ENCODE measurements around the gene TMEM86B. TPM values are rescaled to one million over a fixed set of nuclear protein-coding genes. Genes with fewer than 3 reads are reported as not detected.

The TMEM86B gene
- total RNA-seq, 1 experiment from 2014 or later = 9.5 TPM

DNA sequence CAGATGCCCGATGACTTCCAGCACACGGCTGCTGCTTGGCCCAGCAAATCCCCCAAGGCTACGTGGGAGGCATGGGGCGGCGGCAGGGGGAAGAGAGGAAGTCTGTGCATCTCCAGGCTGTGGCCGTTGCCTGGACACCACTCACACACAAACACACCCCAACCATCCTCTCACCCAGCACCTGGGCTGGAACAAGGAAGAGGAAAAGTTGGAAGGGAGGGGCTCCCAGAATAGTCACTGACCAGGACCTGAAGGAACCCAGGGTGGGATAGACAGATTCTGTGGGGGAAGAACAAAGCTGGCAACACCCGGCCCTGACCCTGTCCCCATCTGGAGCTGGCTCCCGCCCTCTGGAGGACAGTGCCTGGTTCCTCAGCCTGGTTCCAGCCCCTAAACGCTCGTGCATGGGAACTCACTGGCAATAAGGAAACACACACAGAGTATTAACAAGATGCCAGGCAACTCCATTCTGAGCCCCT is 19.1 kb upstream of the TMEM86B start:
- H4K20me1 ChIP-seq (ENCODE audit: insufficient read depth, low read depth, low read length) = peaks cover 83% of the 10 kb centered on the region
- no peak for DNase-seq
- peaks cover 15% of the 10 kb centered on the region for H3K4me1 ChIP-seq (ENCODE audit: low read length)
- H3K9me2 ChIP-seq (replicated peaks; ENCODE audit: insufficient read depth, low read length) = no peaks in the 10 kb centered on the region
- H3K4me2 ChIP-seq (ENCODE audit: low read depth, low read length, poor library complexity, severe bottlenecking) = no peak overlapping the region
- no peak overlapping the region for H3K9ac ChIP-seq (ENCODE audit: low read length)
- peaks cover 47% of the 10 kb centered on the region for H3K36me3 ChIP-seq (ENCODE audit: insufficient read depth, low read length)
- no peaks in the 10 kb centered on the region for H3K9me3 ChIP-seq (ENCODE audit: low read length)
- peaks cover 92% of the 10 kb centered on the region for H3K79me2 ChIP-seq (ENCODE audit: low read length)
- no peak overlapping the region for H2AFZ ChIP-seq (ENCODE audit: low read length)
- no peak overlapping the region for H3K27ac ChIP-seq (ENCODE audit: low read length)
- H3K27me3 ChIP-seq (ENCODE audit: low read length) = no peaks in the 10 kb centered on the region
- no peak overlapping the region for H3K4me3 ChIP-seq (ENCODE audit: low read length)

DNA sequence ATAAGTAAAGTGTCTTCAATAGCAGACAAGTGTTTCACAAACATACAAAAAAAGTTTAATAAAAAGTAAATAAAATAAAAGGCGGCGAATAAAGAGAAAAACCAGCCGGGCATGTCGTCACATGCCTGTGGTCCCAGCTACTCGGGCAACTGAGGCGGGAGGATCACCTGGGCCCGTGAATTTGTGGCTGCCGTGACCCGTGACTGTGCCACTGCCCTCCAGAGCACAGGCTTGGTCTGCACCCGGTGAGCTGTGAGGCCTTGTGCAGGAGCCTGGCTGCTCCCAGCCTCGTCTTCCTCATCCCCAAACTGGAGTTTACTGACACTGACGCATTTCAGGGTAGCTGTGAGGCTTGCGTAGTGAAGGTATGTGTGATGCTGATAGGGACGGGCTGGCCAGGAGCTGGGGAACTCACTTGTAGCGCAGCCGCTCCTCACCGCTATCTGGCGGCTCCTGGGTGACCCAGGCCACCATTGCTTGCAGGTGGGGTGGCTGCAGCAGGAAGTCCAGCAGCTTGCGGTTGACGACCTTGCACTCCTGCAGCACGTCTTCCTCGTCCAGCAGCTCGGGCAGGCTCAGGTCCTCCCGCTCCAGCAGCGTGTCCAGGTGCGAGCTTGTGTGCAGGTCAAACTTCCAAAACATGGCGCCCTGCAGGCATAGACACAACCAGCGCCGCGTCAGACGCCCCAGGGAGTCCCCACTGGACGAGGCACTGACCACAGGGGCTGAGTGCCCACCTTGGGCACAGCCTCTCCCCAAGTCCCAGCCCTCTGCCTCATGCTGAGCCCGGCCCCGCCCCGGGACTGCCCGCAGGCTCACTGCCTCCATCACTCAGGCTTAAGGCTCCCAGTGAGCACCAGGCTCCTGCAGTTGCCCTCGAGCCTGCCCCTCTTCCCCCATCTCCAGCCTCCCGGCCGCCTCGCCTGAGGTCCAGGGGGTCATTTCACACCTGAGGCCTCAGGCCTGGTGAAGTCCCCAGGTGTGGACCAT is 18.2 kb upstream of the TMEM86B start:
- Histone ChIP-seq H3K9ac (ENCODE audit: low read length) (no peak overlapping the region), H2AFZ (ENCODE audit: low read length) (no peak overlapping the region), H3K9me3 (ENCODE audit: low read length) (no peaks in the 10 kb centered on the region), H3K4me2 (ENCODE audit: low read depth, low read length, poor library complexity, severe bottlenecking) (no peak overlapping the region), H3K27ac (ENCODE audit: low read length) (no peak overlapping the region), H3K36me3 (ENCODE audit: insufficient read depth, low read length) (peaks cover 51% of the 10 kb centered on the region), H3K4me1 (ENCODE audit: low read length) (peaks cover 6% of the 10 kb centered on the region), H3K9me2 (replicated peaks; ENCODE audit: insufficient read depth, low read length) (no peaks in the 10 kb centered on the region), H3K27me3 (ENCODE audit: low read length) (no peaks in the 10 kb centered on the region), H3K79me2 (ENCODE audit: low read length) (peaks cover 91% of the 10 kb centered on the region), H3K4me3 (ENCODE audit: low read length) (no peak overlapping the region), H4K20me1 (ENCODE audit: insufficient read depth, low read depth, low read length) (peaks cover 89% of the 10 kb centered on the region)
- no peak for DNase-seq

DNA sequence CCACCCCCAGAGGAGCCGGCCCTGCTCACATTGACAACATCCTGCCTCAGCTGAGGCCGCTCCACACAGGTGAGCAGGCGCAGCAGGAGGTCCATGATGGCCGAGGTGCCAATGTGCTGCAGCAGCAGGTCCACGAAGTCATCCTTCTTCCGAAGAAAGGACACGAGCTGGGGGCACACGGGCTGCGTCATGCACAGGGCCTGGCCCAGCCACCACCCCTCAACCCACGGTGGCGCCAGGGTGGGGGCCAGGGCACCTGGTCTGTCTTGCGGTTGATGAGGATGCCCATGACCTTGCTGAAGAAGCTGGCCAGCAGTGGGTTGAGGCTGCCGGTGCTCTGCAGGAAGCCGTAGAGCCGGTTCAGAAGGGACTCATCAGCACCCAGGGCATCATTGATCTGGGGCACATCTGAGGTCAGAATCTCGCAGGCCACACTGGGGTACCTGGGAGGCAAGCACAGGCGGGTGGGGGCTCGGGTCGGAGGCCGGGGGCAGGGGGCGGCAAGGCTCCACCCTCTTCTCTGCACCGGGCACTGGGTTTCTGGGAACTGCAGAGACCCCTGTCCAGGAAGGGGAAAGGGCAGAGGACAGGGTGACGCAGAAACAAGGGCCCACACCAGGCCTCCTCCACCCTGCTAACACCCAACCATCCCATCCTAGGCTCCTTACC is 16.8 kb upstream of the TMEM86B start:
- Histone ChIP-seq H2AFZ (ENCODE audit: low read length) (no peak overlapping the region), H3K9ac (ENCODE audit: low read length) (no peak overlapping the region), H4K20me1 (ENCODE audit: insufficient read depth, low read depth, low read length) (peaks cover 82% of the 10 kb centered on the region), H3K36me3 (ENCODE audit: insufficient read depth, low read length) (peaks cover 50% of the 10 kb centered on the region), H3K79me2 (ENCODE audit: low read length) (peaks cover 80% of the 10 kb centered on the region), H3K4me3 (ENCODE audit: low read length) (no peak overlapping the region), H3K9me2 (replicated peaks; ENCODE audit: insufficient read depth, low read length) (no peaks in the 10 kb centered on the region), H3K27ac (ENCODE audit: low read length) (no peak overlapping the region), H3K4me2 (ENCODE audit: low read depth, low read length, poor library complexity, severe bottlenecking) (no peak overlapping the region), H3K27me3 (ENCODE audit: low read length) (no peaks in the 10 kb centered on the region), H3K9me3 (ENCODE audit: low read length) (no peaks in the 10 kb centered on the region), H3K4me1 (ENCODE audit: low read length) (no peaks in the 10 kb centered on the region)
- no peak for DNase-seq

DNA sequence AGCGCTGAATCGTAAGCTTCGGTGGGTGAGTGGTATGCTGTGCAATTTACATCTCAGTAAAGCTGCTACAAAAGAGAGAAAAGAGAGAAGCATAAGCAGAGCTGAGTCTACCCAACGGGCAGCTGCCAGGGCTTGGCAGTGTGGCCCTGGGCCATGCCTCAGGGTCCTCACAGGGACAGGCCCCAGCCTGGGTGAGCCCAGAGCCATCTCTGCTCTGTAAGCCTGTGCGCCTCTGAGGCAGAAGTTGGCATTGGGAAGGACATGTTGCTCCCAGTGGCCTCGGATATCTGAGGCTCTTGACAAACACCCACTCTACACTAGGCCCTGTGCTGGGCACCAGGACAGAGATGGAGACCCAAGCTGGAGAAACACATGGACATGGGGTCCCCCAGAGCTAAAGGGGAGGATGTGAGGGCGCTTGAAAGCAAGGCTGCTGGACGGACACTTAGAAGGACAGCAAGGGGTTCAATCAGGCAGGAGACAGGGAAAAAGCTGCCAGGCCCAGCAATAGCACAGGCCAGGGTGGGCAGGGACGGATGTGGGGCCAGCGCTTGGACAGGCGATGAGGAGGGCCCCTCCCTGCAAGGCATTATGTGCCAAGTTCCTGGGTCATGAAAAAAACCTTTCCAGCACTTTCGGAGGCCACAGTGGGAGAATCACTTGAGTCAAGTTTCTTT is 15.6 kb upstream of the TMEM86B start:
- peaks cover 73% of the 10 kb centered on the region for H3K79me2 ChIP-seq (ENCODE audit: low read length)
- no peak overlapping the region for H2AFZ ChIP-seq (ENCODE audit: low read length)
- no peaks in the 10 kb centered on the region for H3K9me2 ChIP-seq (replicated peaks; ENCODE audit: insufficient read depth, low read length)
- H3K9ac ChIP-seq (ENCODE audit: low read length) = no peak overlapping the region
- no peaks in the 10 kb centered on the region for H3K9me3 ChIP-seq (ENCODE audit: low read length)
- no peak overlapping the region for H3K27ac ChIP-seq (ENCODE audit: low read length)
- H3K4me3 ChIP-seq (ENCODE audit: low read length) = no peak overlapping the region
- no peak overlapping the region for H3K4me2 ChIP-seq (ENCODE audit: low read depth, low read length, poor library complexity, severe bottlenecking)
- no peaks in the 10 kb centered on the region for H3K27me3 ChIP-seq (ENCODE audit: low read length)
- H3K36me3 ChIP-seq (ENCODE audit: insufficient read depth, low read length) = peaks cover 62% of the 10 kb centered on the region
- H3K4me1 ChIP-seq (ENCODE audit: low read length) = no peaks in the 10 kb centered on the region
- H4K20me1 ChIP-seq (ENCODE audit: insufficient read depth, low read depth, low read length) = peaks cover 81% of the 10 kb centered on the region
- DNase-seq = no peak

DNA sequence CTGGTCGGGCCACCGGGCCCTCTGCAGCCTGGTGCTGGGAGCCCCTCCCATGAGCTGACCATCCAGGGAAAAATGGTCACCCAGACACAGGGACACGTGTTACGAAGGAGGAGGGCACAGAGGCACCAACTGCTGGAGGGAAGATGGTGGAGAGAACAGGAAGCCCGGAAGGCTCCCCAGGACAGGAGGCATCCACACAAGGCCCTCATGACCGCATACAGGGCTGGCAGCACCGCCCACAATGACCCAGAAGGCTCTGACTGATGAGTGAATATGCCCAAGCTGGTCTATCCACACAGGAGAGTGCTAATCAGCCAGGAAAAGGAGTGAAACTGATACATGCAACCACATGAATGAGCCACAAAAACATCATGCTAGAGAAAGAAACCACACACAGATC is 14.0 kb upstream of the TMEM86B start:
- no peak overlapping the region for H3K4me3 ChIP-seq (ENCODE audit: low read length)
- H3K9me2 ChIP-seq (replicated peaks; ENCODE audit: insufficient read depth, low read length) = no peaks in the 10 kb centered on the region
- H2AFZ ChIP-seq (ENCODE audit: low read length) = no peak overlapping the region
- no peaks in the 10 kb centered on the region for H3K9me3 ChIP-seq (ENCODE audit: low read length)
- peaks cover 65% of the 10 kb centered on the region for H3K36me3 ChIP-seq (ENCODE audit: insufficient read depth, low read length)
- no peaks in the 10 kb centered on the region for H3K27me3 ChIP-seq (ENCODE audit: low read length)
- H3K4me1 ChIP-seq (ENCODE audit: low read length) = no peaks in the 10 kb centered on the region
- DNase-seq = no peak
- H3K27ac ChIP-seq (ENCODE audit: low read length) = no peak overlapping the region
- H3K79me2 ChIP-seq (ENCODE audit: low read length) = peaks cover 59% of the 10 kb centered on the region
- H4K20me1 ChIP-seq (ENCODE audit: insufficient read depth, low read depth, low read length) = peaks cover 68% of the 10 kb centered on the region
- no peak overlapping the region for H3K4me2 ChIP-seq (ENCODE audit: low read depth, low read length, poor library complexity, severe bottlenecking)
- H3K9ac ChIP-seq (ENCODE audit: low read length) = no peak overlapping the region

DNA sequence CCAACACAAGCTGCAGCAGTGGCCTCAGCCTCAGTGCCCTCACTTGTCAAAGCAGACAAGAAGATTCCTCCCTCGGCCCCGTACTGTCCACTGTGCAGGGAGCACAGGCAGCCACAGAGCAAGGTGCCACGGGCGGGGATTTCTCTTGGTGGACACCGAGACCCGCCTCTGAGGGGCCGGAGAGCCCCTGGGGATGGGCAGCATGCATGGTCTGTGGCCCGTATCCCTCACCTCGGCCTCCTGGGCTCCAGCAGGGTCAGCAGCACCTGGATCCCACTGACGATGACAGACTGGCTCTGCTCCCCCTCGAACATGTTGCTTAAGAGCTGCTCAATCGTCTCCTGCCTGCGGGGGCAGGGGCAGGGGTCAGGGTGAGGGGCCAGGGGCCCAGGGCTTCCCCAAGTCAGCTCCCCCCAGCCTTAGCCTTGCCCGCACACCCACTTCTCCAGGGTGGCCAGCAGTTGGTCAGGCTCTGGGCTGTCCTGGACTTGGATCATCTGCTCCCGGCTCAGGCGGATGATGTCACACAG is 13.4 kb upstream of the TMEM86B start:
- H3K4me1 ChIP-seq (ENCODE audit: low read length) = no peaks in the 10 kb centered on the region
- peaks cover 57% of the 10 kb centered on the region for H3K79me2 ChIP-seq (ENCODE audit: low read length)
- no peak overlapping the region for H3K4me2 ChIP-seq (ENCODE audit: low read depth, low read length, poor library complexity, severe bottlenecking)
- no peaks in the 10 kb centered on the region for H3K9me2 ChIP-seq (replicated peaks; ENCODE audit: insufficient read depth, low read length)
- H2AFZ ChIP-seq (ENCODE audit: low read length) = no peak overlapping the region
- no peak overlapping the region for H3K9ac ChIP-seq (ENCODE audit: low read length)
- no peaks in the 10 kb centered on the region for H3K9me3 ChIP-seq (ENCODE audit: low read length)
- peaks cover 70% of the 10 kb centered on the region for H3K36me3 ChIP-seq (ENCODE audit: insufficient read depth, low read length)
- no peak overlapping the region for H3K4me3 ChIP-seq (ENCODE audit: low read length)
- DNase-seq = no peak
- H3K27me3 ChIP-seq (ENCODE audit: low read length) = no peaks in the 10 kb centered on the region
- H3K27ac ChIP-seq (ENCODE audit: low read length) = no peak overlapping the region
- peaks cover 65% of the 10 kb centered on the region for H4K20me1 ChIP-seq (ENCODE audit: insufficient read depth, low read depth, low read length)

DNA sequence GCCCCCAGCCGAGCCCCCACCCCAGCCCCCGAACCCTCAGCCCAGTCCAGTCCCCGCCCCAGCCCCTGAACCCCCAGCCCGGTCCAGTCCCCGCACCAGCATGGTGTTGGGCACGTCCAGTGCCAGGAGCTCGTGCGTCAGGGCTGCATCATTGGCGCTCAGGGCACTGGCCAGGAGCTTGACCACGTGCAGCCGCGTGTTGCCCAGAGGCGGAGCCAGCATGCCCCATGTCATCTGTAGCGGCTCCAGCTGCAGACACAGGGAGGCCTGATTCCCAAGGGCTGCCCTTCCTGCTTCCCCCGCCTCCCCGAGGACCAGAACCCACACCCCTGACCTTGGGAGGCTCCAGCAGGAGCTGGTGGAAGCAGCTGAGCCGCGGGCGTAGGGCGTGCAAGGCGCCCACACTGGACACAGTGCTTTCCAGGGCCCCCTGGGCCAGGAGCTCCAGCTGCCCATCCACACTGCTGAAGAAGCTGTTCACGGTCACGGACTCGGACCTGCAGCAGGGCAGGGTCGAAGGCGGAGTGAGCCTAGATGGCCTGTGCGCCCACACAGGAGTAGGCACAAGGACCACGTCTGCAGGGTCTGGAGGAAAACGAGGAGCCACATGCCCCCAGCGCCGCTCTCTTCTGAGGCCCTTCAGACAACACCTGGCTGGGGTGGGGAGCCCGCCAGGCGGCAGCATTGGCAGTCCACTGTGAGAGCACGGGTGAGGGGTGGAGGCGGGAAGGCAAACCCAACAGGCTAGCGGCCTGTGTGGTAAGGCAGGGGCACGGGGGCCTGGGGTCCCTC is 12.8 kb upstream of the TMEM86B start:
- Histone ChIP-seq H3K27me3 (ENCODE audit: low read length) (no peaks in the 10 kb centered on the region), H3K4me2 (ENCODE audit: low read depth, low read length, poor library complexity, severe bottlenecking) (no peak overlapping the region), H3K9ac (ENCODE audit: low read length) (no peak overlapping the region), H4K20me1 (ENCODE audit: insufficient read depth, low read depth, low read length) (peaks cover 65% of the 10 kb centered on the region), H3K9me3 (ENCODE audit: low read length) (no peaks in the 10 kb centered on the region), H3K4me1 (ENCODE audit: low read length) (no peaks in the 10 kb centered on the region), H3K79me2 (ENCODE audit: low read length) (peaks cover 58% of the 10 kb centered on the region), H3K27ac (ENCODE audit: low read length) (no peak overlapping the region), H3K4me3 (ENCODE audit: low read length) (no peak overlapping the region), H3K9me2 (replicated peaks; ENCODE audit: insufficient read depth, low read length) (no peaks in the 10 kb centered on the region), H2AFZ (ENCODE audit: low read length) (no peak overlapping the region), H3K36me3 (ENCODE audit: insufficient read depth, low read length) (peaks cover 73% of the 10 kb centered on the region)
- DNase-seq = no peak

Data from Karpas-422 (cell line).